ENCODE results near the gene SOCS2. TPM values are rescaled to one million over a fixed set of nuclear protein-coding genes. Genes with fewer than 3 reads are reported as not detected.

The SOCS2 gene
- total RNA-seq, 1 donor from 2014 or later, result 20.0 TPM

DNA sequence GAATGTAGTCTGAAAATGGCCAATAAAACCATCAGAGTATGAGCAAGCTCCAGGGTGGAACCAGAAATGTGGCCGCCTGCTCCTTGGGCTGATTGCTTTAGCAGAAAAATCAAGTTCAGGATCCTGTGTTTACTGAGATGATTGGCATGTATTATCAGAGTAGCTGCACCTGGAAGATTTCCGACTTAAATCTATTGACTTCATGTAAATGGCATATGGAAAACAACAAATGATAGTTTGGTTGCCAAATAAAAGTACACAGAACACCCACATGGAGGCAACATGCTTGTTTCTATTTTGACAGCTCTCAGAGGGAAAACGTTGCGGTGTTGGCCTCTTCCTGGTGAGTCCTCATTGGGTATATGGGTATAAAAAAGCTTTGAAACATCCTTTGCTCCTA is 31.3 kb downstream of the SOCS2 start:
- Histone ChIP-seq H3K27ac (no peak overlapping the region), H3K36me3 (no peaks in the 10 kb centered on the region), H3K27me3 (ENCODE audit: low read depth) (no peaks in the 10 kb centered on the region), H3K9me3 (no peaks in the 10 kb centered on the region), H3K4me3 (no peak overlapping the region), H3K4me1 (peaks cover 20% of the 10 kb centered on the region)
- DNase-seq (no peak), ATAC-seq (no peak)
- TF ChIP-seq, protein P1, sequence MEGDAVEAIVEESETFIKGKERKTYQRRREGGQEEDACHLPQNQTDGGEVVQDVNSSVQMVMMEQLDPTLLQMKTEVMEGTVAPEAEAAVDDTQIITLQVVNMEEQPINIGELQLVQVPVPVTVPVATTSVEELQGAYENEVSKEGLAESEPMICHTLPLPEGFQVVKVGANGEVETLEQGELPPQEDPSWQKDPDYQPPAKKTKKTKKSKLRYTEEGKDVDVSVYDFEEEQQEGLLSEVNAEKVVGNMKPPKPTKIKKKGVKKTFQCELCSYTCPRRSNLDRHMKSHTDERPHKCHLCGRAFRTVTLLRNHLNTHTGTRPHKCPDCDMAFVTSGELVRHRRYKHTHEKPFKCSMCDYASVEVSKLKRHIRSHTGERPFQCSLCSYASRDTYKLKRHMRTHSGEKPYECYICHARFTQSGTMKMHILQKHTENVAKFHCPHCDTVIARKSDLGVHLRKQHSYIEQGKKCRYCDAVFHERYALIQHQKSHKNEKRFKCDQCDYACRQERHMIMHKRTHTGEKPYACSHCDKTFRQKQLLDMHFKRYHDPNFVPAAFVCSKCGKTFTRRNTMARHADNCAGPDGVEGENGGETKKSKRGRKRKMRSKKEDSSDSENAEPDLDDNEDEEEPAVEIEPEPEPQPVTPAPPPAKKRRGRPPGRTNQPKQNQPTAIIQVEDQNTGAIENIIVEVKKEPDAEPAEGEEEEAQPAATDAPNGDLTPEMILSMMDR (IDR thresholded peaks at IDR 0.05), result no peak
- intact Hi-C loops (cut with DNase I), result no loop called here

DNA sequence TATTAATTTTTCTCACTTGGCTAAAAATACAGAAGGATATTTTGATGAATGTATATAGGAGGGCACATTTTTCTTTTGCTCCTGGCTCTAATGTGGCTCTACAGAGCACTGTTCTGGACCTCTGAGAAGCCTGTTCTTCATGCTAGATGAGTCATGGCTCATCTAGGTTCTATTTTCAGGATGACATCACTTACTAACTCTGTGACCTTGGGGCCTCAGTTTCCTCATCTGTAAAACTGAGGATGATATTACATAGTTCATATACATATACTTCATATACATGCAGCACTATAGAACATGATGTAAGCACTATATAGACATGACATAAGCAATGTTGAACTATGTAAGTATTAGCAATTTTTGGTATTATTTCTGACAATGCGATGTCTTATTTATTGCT is 35.8 kb downstream of the SOCS2 start:
- no peak for DNase-seq
- intact Hi-C loops (cut with DNase I), result no loop called here
- ATAC-seq, result no peak
- peaks cover 9% of the 10 kb centered on the region for H3K4me1 ChIP-seq
- H3K9me3 ChIP-seq, result no peaks in the 10 kb centered on the region
- H3K27ac ChIP-seq, result no peak overlapping the region
- H3K27me3 ChIP-seq (ENCODE audit: low read depth), result no peaks in the 10 kb centered on the region
- no peaks in the 10 kb centered on the region for H3K36me3 ChIP-seq
- no peak overlapping the region for H3K4me3 ChIP-seq
- TF ChIP-seq, protein P1 (IDR thresholded peaks at IDR 0.05), result no peak

DNA sequence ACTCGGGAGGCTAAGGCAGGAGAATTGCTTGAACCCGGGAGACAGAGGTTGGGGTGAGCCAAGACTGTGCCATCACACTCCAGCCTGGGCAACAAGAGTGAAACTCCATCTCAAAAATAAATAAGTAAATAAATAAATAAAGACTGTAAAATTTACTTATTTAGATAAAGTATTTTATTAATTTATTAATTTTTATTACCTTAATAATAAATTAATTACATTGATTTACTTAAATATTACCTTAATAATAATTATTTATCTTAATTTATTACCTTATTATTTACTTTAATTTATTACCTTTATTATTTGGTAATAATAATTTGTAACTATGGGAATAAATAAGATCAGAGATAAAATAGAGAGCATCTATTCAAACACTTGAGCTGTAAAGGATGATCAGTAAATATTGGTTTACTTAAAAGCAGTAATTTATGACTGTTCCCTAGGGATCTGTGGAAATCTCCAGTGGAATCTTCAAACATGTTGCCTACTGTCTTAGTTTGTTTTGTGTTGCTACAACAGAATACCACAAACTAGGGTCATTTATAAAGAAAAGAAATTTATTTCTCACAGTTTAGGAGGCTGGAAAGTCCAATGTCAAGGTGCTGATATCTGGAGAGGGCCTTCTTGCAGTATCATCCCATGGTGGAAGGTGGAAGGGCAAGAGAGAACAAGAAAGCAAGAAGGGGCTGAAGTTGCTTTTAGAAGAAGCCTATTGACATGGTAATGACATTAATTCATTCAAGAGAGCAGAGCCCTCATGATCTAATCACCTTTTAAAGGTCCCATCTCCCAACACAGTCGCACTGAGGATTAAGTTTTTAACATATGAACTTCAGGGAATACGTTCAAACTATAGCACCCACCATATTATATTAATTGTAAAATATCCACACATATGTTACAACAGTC is 37.1 kb downstream of the SOCS2 start:
- intact Hi-C loops (cut with DNase I), result no loop called here
- TF ChIP-seq, protein P1 (IDR thresholded peaks at IDR 0.05), result no peak
- Histone ChIP-seq H3K27ac (no peak overlapping the region), H3K4me1 (no peaks in the 10 kb centered on the region), H3K36me3 (no peaks in the 10 kb centered on the region), H3K27me3 (ENCODE audit: low read depth) (no peaks in the 10 kb centered on the region), H3K9me3 (no peaks in the 10 kb centered on the region), H3K4me3 (no peak overlapping the region)
- ATAC-seq, result no peak
- DNase-seq, result no peak

GRCh38 chr12:93612776-93613175 is 40.3 kb downstream of the SOCS2 start:
- no peaks in the 10 kb centered on the region for H3K27me3 ChIP-seq (ENCODE audit: low read depth)
- no peak for DNase-seq
- TF ChIP-seq, protein P1 (IDR thresholded peaks at IDR 0.05), result no peak
- H3K4me3 ChIP-seq, result no peak overlapping the region
- no peak for ATAC-seq
- no peaks in the 10 kb centered on the region for H3K9me3 ChIP-seq
- no peaks in the 10 kb centered on the region for H3K36me3 ChIP-seq
- intact Hi-C loops (cut with DNase I), result no loop called here
- no peak overlapping the region for H3K27ac ChIP-seq
- no peaks in the 10 kb centered on the region for H3K4me1 ChIP-seq

- H3K36me3 ChIP-seq, result no peaks in the 10 kb centered on the region
- H3K4me3 ChIP-seq, result no peak overlapping the region
- H3K4me1 ChIP-seq, result no peaks in the 10 kb centered on the region
- intact Hi-C loops (cut with DNase I), result no loop called here
- no peaks in the 10 kb centered on the region for H3K9me3 ChIP-seq
- TF ChIP-seq, protein P1 (IDR thresholded peaks at IDR 0.05), result no peak
- H3K27ac ChIP-seq, result no peak overlapping the region
- no peaks in the 10 kb centered on the region for H3K27me3 ChIP-seq (ENCODE audit: low read depth)
- DNase-seq (no peak), ATAC-seq (no peak)
Measured at GRCh38 chr12:93614917-93615596, 42.6 kb downstream of the SOCS2 start.

Measured in lower lobe of right lung (tissue), 2 donors.